ENCODE results near the gene INKA1. TPM values are rescaled to one million over a fixed set of nuclear protein-coding genes. Genes with fewer than 3 reads are reported as not detected.

Gene INKA1
- total RNA-seq, 2 experiments from 2014 or later, result 7.9 to 12.8 TPM

GRCh38 chr3:49842843-49843517, 39.9 kb downstream of the INKA1 start:
- Histone ChIP-seq H3K27ac (ENCODE audit: low read depth, low read length, poor library complexity, severe bottlenecking) (no peak overlapping the region), H3K4me1 (ENCODE audit: insufficient read depth, low read length, poor library complexity, severe bottlenecking) (peaks cover 3% of the 10 kb centered on the region), H3K79me2 (ENCODE audit: insufficient read depth, low read depth, low read length) (no peaks in the 10 kb centered on the region), H3K36me3 (ENCODE audit: insufficient read depth, low read length) (peaks cover 84% of the 10 kb centered on the region), H3K4me3 (ENCODE audit: low read depth, low read length, poor library complexity, severe bottlenecking) (no peak overlapping the region), H4K20me1 (ENCODE audit: insufficient read depth, low read length) (no peaks in the 10 kb centered on the region), H3K9me3 (ENCODE audit: low read length) (no peaks in the 10 kb centered on the region), H3K9me2 (ENCODE audit: insufficient read depth, low read length) (no peaks in the 10 kb centered on the region), H2AFZ (ENCODE audit: low read length) (no peak overlapping the region), H3K4me2 (ENCODE audit: low read length) (no peak overlapping the region)
- TF ChIP-seq CTCF (conservative IDR thresholded peaks at IDR 0.05; ENCODE audit: low read length), result no peak
- TF ChIP-seq EZH2phosphoT487 (IDR thresholded peaks at IDR 0.05; ENCODE audit: borderline replicate concordance, low read depth, low read length), result no peak
- no TSS peak for BruUV-seq (replicated peaks)
- no peak for DNase-seq (ENCODE audit: low spot score)
- intact Hi-C loops (cut with micrococcal nuclease; ENCODE audit: unreplicated experiment), result no loop called here
- POLR2A ChIA-PET, result no interaction called here
- CTCF ChIA-PET (ENCODE audit: unreplicated experiment), result no interaction called here

- H3K4me2 ChIP-seq (ENCODE audit: low read length), result no peak overlapping the region
- ChIA-PET POLR2A (interaction anchor here (1.3 to 1.5 kb wide), 2 partner anchors 11 to 42 kb away, joined by 3 to 4 read pairs; no protein-coding TSS in a partner anchor), CTCF (ENCODE audit: unreplicated experiment) (interaction anchor here (1.1 kb wide), 1 partner anchor 41 kb away, joined by 3 read pairs; no protein-coding TSS in a partner anchor)
- no peaks in the 10 kb centered on the region for H3K9me2 ChIP-seq (ENCODE audit: insufficient read depth, low read length)
- no peak overlapping the region for H2AFZ ChIP-seq (ENCODE audit: low read length)
- no peaks in the 10 kb centered on the region for H3K9me3 ChIP-seq (ENCODE audit: low read length)
- peaks cover 3% of the 10 kb centered on the region for H3K4me1 ChIP-seq (ENCODE audit: insufficient read depth, low read length, poor library complexity, severe bottlenecking)
- DNase-seq (ENCODE audit: low spot score), result no peak
- H3K4me3 ChIP-seq (ENCODE audit: low read depth, low read length, poor library complexity, severe bottlenecking), result no peak overlapping the region
- TF ChIP-seq EZH2phosphoT487 (IDR thresholded peaks at IDR 0.05; ENCODE audit: borderline replicate concordance, low read depth, low read length), result no peak
- no peak for TF ChIP-seq CTCF (conservative IDR thresholded peaks at IDR 0.05; ENCODE audit: low read length)
- peaks cover 79% of the 10 kb centered on the region for H3K36me3 ChIP-seq (ENCODE audit: insufficient read depth, low read length)
- no peak overlapping the region for H3K27ac ChIP-seq (ENCODE audit: low read depth, low read length, poor library complexity, severe bottlenecking)
- BruUV-seq (replicated peaks), result no TSS peak
- peaks cover 4% of the 10 kb centered on the region; the same call in 1 of the 2 replicates for H3K79me2 ChIP-seq (ENCODE audit: insufficient read depth, low read depth, low read length)
- H4K20me1 ChIP-seq (ENCODE audit: insufficient read depth, low read length), result no peaks in the 10 kb centered on the region
- intact Hi-C loops (cut with micrococcal nuclease; ENCODE audit: unreplicated experiment), result no loop called here
Measured at GRCh38 chr3:49844464-49845183, 41.6 kb downstream of the INKA1 start.
